NOMO-1 treated with dmso at 0.1 percent for 144 hours (cell line): ENCODE results near the gene CEP83.

Experiments
- DNase-seq: peaks from one replicate; lab custom pipeline; 2025; ENCODE audit not compliant: unreplicated experiment; lab: John Stamatoyannopoulos, UW

Gene CEP83

GRCh38 chr12:94271351-94271750, 188.3 kb downstream of the CEP83 start:
- DNase-seq: no peak

- no peak for DNase-seq
Measured at GRCh38 chr12:94269316-94269999, 190.2 kb downstream of the CEP83 start.

- DNase-seq: no peak
Measured at GRCh38 chr12:94267921-94268471, 191.7 kb downstream of the CEP83 start.

- no peak for DNase-seq
Measured at GRCh38 chr12:94267537-94267872, 192.2 kb downstream of the CEP83 start.

GRCh38 chr12:94266796-94267536, 192.7 kb downstream of the CEP83 start:
- peak; percentile 30 for DNase-seq

GRCh38 chr12:94265966-94266745, 193.5 kb downstream of the CEP83 start:
- DNase-seq: no peak

GRCh38 chr12:94265539-94265938, 194.1 kb downstream of the CEP83 start:
- DNase-seq: no peak

- DNase-seq: no peak
Measured at GRCh38 chr12:94264736-94265485, 194.8 kb downstream of the CEP83 start.

- DNase-seq: no peak
Measured at GRCh38 chr12:94263905-94264561, 195.6 kb downstream of the CEP83 start.

GRCh38 chr12:94263011-94263811, 196.5 kb downstream of the CEP83 start:
- DNase-seq: peak; percentile 74

GRCh38 chr12:94262228-94263010, 197.2 kb downstream of the CEP83 start:
- peak; percentile 54 for DNase-seq

GRCh38 chr12:94261786-94262185, 197.9 kb downstream of the CEP83 start:
- no peak for DNase-seq

- DNase-seq: no peak
Measured at GRCh38 chr12:94261119-94261518, 198.5 kb downstream of the CEP83 start.

GRCh38 chr12:94260717-94261116, 198.9 kb downstream of the CEP83 start:
- DNase-seq: no peak

GRCh38 chr12:94260017-94260416, 199.7 kb downstream of the CEP83 start:
- no peak for DNase-seq

GRCh38 chr12:94258593-94258992, 201.1 kb downstream of the CEP83 start:
- DNase-seq: no peak
